SK-N-MC (cell line): ENCODE data around the gene PRTG.
"Not testable (repeated sequence)": the region's sequence is repeated elsewhere in the genome, so short reads cannot be mapped to it uniquely, and the experiment has no call there.

ENCODE experiments used
- DNase-seq: peaks from one replicate; pipeline ENCODE4 v3.0.0-alpha.2; 2011; ENCODE audit warnings: low read depth, low spot score
- H3K27ac ChIP-seq: fragments of 200-600 bp; sonication (generic); 2 replicates; pipeline ENCODE4 v1.5.1; 2016; ENCODE audit warnings: mixed run types
- H3K36me3 ChIP-seq: fragments of 200-600 bp; sonication (generic); 2 replicates; pipeline ENCODE4 v1.6.1; 2017; ENCODE audit warnings: antibody characterized with exemption, low read length, mixed read lengths; ENCODE audit not compliant: insufficient read depth
- H3K4me3 ChIP-seq: fragments of 200-600 bp; sonication (generic); 2 replicates; pipeline ENCODE4 v1.5.1; 2016
- H3K9ac ChIP-seq: fragments of 200-600 bp; sonication (generic); 2 replicates; pipeline ENCODE4 v1.8.0; 2017; ENCODE audit warnings: mixed run types, mixed read lengths; ENCODE audit not compliant: insufficient read length
- H3K9me3 ChIP-seq: fragments of 200-600 bp; sonication (generic); 2 replicates; pipeline ENCODE4 v1.6.1; 2017; ENCODE audit warnings: low read depth, mild to moderate bottlenecking, antibody characterized with exemption, low read length, moderate library complexity, mixed read lengths
- EZH2 ChIP-seq: fragments of 200-600 bp; sonication (generic); IDR thresholded peaks from one replicate; pipeline ENCODE4 v1.6.1; 2017; ENCODE audit warnings: antibody characterized with exemption
- FOXP2 ChIP-seq: optimal IDR thresholded peaks from 2 replicates; pipeline ENCODE3; 2011; ENCODE audit warnings: mild to moderate bottlenecking, moderate library complexity; ENCODE audit not compliant: insufficient read depth; ENCODE audit errors: extremely low read length, control extremely low read depth
- POLR2AphosphoS5 ChIP-seq: IDR thresholded peaks from 2 replicates; pipeline ENCODE4 v1.6.1; 2012; ENCODE audit warnings: mild to moderate bottlenecking, low read depth, low read length, borderline replicate concordance

PRTG gene

DNA sequence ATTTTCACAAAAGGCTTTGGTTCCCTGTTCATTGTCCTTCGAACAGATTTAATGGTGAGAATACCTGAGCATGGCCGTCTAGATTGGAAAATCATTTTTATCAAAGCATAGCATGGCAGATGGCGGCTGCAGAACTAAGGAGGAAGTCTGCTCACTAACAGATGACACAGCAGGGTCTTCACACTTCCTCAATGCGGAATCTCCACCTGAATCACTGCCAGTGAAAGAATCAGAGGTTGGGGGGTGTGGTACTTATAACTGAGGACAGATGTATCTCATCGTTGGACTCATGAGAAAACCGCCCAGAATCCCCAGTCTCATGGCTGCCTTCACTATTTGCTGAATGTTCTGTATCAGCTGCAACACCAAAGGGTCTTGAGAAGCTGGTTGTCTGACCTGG is 123.2 kb downstream of the PRTG start:
- H3K36me3 ChIP-seq: no peaks in the 10 kb centered on the region
- TF ChIP-seq EZH2 (no peak), POLR2AphosphoS5 (no peak), FOXP2 (no peak)
- no peak overlapping the region for H3K4me3 ChIP-seq
- no peak overlapping the region for H3K27ac ChIP-seq
- no peak overlapping the region for H3K9ac ChIP-seq
- DNase-seq: no peak
- no peaks in the 10 kb centered on the region for H3K9me3 ChIP-seq

DNA sequence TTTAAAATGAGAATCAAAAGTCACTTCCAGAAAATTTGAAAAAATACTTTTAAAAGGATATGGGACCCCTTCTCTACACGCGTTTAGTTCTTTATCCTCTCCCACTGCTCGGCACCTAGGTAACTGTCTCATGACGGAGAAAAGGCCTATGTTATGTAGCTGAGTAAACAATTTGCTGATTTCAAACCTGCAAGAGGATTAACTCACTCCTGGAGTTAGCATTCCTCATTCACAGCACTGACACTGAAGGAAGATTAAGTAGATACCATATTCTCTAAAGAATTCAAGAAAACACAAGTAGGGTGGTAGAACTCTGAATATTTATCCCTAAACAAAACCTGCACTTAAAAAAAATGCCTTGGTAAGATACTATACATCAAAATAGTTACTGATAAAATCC is 124.6 kb downstream of the PRTG start:
- DNase-seq: no peak
- no peaks in the 10 kb centered on the region for H3K9me3 ChIP-seq
- H3K36me3 ChIP-seq: no peaks in the 10 kb centered on the region
- no peak overlapping the region for H3K4me3 ChIP-seq
- no peak for TF ChIP-seq POLR2AphosphoS5
- TF ChIP-seq EZH2: no peak
- TF ChIP-seq FOXP2: no peak
- H3K9ac ChIP-seq: no peak overlapping the region
- H3K27ac ChIP-seq: no peak overlapping the region

- Histone ChIP-seq H3K4me3 (no peak overlapping the region), H3K9me3 (no peaks in the 10 kb centered on the region), H3K27ac (no peak overlapping the region), H3K9ac (no peak overlapping the region), H3K36me3 (no peaks in the 10 kb centered on the region)
- no peak for DNase-seq
- no peak for TF ChIP-seq FOXP2
These were observed 127.5 kb downstream of the PRTG start for GRCh38 chr15:55615445-55615844.

DNA sequence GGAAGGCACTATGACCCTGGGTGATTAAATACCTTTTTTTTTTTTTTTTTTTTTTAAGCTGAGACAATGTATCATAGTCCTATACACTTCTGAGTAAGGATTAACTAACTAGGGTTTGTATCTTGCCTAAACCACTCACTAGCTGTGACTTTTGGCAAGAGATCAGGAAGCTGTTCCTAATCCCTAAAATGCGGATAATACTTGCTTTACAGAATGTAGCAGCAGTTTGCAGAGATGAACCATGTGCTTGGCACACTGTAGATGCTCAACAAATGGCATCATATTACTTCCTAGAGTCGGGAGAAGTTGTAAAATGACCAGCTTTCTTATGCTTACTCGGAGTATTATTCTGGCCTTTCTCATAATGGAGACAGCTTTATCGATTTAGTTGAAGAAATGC is 129.2 kb downstream of the PRTG start:
- Histone ChIP-seq H3K36me3 (no peaks in the 10 kb centered on the region), H3K27ac (no peak overlapping the region), H3K4me3 (no peak overlapping the region), H3K9me3 (no peaks in the 10 kb centered on the region), H3K9ac (no peak overlapping the region)
- no peak for DNase-seq
- TF ChIP-seq FOXP2 (no peak), EZH2 (no peak), POLR2AphosphoS5 (no peak)

- Histone ChIP-seq H3K27ac (no peak overlapping the region), H3K4me3 (no peak overlapping the region), H3K36me3 (no peaks in the 10 kb centered on the region), H3K9ac (no peak overlapping the region), H3K9me3 (no peaks in the 10 kb centered on the region)
- DNase-seq: no peak
- no peak for TF ChIP-seq POLR2AphosphoS5
- no peak for TF ChIP-seq FOXP2
- no peak for TF ChIP-seq EZH2
These were observed 136.7 kb downstream of the PRTG start for GRCh38 chr15:55606214-55606613.

GRCh38 chr15:55601374-55601773 is 141.6 kb downstream of the PRTG start:
- no peak overlapping the region for H3K27ac ChIP-seq
- TF ChIP-seq EZH2 (no peak), POLR2AphosphoS5 (no peak), FOXP2 (no peak)

GRCh38 chr15:55599439-55599838 is 143.5 kb downstream of the PRTG start:
- TF ChIP-seq FOXP2 (no peak), EZH2 (no peak), POLR2AphosphoS5 (no peak)
- Histone ChIP-seq H3K9ac (no peak overlapping the region), H3K4me3 (no peak overlapping the region), H3K27ac (no peak overlapping the region), H3K36me3 (no peaks in the 10 kb centered on the region), H3K9me3 (no peaks in the 10 kb centered on the region)
- no peak for DNase-seq

More at GRCh38 chr15:55601374-55601773, 141.6 kb downstream of the PRTG start:
- no peaks in the 10 kb centered on the region for H3K36me3 ChIP-seq
- H3K9me3 ChIP-seq: no peaks in the 10 kb centered on the region
- no peak for DNase-seq
- H3K9ac ChIP-seq: no peak overlapping the region
- no peak overlapping the region for H3K4me3 ChIP-seq

- H3K9me3 ChIP-seq, H3K9ac ChIP-seq, H3K27ac ChIP-seq, DNase-seq, H3K36me3 ChIP-seq, H3K4me3 ChIP-seq: not testable (repeated sequence)
These were observed 149.9 kb downstream of the PRTG start for GRCh38 chr15:55593019-55593418.

DNA sequence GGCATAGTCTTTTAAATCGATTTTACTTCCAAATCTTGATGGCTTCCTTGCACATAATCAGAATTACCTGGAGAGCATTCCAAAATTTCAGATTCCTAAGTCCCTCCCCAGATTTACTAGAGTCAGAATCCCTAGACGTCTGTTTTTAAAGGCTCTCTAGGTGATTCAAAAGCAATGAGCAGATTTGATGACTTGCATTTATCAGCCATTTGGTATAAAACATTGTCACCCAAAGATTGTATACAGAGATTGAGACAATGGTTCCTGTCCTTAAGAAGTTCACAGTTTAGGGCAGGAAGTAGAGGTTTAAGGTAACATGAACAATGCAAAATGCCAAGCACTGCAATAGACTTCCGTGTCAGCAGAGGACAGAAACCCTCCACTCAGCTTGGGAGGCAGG is 152.2 kb downstream of the PRTG start:
- no peak for TF ChIP-seq EZH2
- no peaks in the 10 kb centered on the region for H3K9me3 ChIP-seq
- H3K9ac ChIP-seq: no peak overlapping the region
- H3K4me3 ChIP-seq: no peak overlapping the region
- no peak overlapping the region for H3K27ac ChIP-seq
- DNase-seq: no peak
- no peaks in the 10 kb centered on the region for H3K36me3 ChIP-seq
